Stimulated activated CD8-positive, alpha-beta memory T cell treated with anti-CD3 and anti-CD28 coated beads, Interleukin-7, amount 100 ng/mL, for 24 hours (primary cell): ENCODE results near the gene RPAIN.

Experiments used
- DNase-seq: peaks from one replicate; pipeline ENCODE4 v3.0.0-alpha.2; 2020; ENCODE audit warnings: low read depth

Gene RPAIN, protein sequence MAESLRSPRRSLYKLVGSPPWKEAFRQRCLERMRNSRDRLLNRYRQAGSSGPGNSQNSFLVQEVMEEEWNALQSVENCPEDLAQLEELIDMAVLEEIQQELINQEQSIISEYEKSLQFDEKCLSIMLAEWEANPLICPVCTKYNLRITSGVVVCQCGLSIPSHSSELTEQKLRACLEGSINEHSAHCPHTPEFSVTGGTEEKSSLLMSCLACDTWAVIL

DNA sequence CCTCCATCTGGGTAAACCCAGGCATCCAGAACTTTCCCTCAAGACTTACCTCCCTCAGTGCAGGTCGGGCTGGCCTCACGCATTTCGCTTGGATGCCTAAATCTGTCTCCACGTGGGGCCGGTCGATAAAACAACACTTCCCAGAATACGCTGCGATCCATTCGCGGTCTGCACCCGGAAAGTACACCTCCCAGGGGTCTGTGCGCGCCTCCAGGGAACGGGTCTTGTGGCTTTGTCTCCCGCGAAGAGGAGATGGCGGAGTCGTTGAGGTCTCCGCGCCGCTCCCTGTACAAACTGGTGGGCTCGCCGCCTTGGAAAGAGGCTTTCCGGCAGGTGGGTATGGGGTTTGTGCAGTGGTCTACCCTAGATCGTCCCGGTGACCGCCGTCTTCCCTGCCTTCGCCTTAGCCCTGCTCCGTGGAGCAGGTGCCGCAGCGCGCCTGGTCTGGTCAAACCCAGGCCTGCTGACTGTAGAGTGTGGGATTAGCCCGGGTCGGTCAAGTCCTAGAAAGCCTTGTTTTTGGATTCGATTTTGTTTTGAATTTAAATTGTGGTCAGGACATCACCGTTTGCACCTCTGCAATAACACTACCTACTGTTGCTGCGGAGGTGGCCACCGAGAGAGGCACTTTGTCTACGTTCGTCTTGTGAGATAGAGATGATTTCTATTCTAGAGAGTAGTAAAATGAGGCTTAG, at the start of gene RPAIN:
TSS of gene RPAIN (plus strand) at position 224 of the 695 bp plus-strand sequence. CDS start at position 253, 29 bp downstream.
- peak; percentile 72 for DNase-seq

DNA sequence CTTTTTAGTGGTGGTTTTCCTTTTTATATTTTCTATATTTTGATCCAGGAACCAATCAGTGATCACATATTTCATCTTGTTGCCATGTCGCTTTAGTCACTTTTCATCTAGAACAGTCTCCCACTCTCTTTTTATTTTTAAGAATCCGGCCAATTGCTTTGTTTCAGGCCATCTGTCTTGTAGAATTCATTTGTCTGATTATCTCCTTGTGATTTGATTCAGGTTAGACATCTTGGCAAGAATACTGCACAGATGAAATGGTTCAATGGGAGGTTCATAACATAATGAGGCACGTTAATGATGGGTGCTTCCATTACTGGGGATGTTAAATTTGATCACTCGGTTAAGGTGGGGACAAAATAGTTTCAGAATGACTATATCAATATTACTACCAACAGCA, 49.6 kb upstream of the RPAIN start:
- DNase-seq: no peak

DNA sequence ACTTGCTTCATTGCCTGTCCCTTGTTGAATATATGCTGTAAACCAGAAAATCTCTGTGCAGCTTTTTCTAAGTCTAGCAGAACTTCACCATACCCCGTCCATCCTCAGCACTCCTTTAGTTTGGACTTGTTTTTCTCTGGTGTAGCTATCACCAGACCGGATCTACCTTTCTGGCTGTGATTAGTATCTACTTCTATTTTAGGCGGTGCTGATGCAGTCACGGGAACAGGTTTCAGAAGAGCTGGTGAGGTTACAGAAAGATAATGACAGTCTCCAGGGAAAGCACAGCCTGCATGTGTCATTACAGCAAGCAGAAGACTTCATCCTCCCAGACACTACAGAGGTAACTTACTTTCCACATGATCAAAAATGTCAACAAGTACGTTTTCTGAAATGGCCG, 46.9 kb upstream of the RPAIN start:
- no peak for DNase-seq

DNA sequence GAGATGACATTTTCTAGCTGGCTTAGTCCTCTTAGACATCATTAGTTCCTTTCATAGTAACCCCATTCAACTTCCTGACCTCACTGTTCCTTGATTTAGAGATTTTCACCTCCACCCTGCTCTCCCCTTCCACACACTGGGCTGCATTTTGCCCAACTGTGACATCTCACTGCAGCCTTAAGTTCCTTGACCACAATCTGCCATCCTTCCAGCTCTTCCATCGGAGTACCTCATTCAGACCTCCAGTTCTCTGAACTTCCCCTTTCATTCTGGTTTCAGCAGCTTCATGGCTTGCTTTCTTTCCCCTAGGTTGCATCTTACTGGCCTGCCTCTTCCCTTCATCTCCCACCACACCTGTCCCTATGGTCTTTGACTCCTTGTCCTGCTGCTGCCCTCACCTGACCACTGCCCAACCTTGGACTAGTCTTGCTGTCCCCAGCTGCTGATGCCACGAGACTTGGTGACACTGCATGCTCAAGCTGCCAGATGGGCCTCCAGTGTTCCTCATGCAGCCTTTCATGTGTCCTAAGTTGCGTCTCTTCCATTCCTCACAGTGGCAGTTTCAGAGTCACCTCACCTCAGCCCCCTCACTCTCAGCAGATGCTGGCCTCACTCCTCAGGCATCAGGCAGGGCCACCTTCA, 41.3 kb upstream of the RPAIN start:
- no peak for DNase-seq

DNA sequence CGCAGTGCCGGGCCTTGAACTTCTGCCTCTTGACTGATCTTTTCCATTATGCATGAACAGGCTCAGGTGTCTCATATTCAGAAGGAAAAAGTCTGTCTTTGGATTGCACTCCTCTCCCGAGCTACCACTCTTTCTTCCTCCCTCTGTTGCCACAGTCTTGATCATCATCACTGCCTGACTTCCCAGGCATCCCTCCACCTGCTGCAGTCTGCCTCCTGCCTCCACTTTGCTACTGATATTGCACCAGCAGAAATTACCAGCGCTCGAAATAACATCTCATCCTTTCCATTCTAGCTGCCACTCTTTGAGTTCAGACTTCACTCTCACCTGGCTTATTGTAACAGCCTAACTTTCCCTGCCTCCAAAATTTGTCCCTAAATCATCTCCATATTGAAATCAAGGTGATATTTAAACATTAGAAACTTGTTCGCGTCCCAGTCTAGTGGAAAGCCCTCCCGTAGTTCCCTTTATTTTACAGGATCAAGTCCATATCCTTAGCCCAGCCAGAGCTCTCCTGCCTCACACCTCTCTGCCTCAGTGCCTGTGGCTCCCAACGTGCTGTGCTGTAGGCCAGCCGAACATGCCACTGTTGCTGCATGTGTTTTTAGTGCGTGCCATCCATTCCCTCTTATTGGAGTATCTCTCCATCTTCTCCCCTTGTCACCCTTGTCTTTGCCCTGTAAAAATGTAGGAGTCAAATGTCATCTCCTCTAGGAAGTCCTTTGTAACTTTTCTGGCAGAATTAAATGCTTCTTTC, 40.5 kb upstream of the RPAIN start:
- DNase-seq: no peak

DNA sequence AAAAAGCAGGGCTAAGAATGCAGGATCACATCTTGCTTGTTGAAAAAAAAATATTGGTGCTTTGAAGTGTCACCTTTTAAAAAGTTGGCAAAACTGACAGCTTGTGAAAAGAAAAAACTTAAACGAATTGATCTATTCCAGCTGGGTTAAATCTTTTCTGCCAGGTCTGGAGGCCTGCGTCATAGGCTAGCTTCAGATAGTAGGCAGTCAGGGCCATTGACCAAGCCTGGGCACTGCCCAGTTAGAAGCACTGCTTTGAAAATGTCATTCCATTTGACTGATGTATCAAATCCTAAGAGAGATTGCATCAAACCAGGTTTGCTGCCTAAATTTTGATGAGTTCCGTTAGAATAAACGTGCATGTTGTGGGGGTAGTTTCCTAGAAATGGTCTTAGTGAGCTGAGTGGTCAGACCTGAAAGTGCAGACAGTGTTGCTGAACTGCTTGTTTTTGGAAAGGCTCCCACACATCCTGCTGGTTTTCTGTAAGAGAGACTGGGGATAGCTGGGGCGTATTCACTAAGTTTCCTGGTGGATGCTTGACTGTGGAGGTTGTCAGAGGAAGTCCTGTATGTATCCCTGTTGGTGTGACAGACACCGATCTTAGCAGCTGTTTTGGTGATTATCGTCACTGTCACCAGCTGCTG, 39.4 kb upstream of the RPAIN start:
- no peak for DNase-seq

DNA sequence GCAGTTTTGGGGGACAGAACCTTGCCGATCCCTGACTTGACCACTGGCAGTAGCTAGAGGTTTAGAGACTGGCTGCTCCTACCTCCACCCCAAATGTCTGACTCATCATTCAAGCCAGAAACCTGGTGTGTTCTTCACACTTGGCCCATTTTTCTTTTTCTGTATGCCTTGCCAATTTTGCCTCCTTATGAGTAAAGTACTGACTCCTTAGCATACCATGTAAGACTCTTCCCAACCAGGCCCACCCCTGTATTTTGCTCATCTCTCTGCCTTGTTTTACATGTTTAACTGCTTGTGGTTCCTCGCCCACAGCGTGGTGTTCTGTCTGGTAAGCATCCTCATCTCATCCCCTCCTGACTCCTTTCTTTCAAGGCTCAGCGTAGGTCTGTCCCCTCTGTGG, 38.4 kb upstream of the RPAIN start:
- no peak for DNase-seq

DNA sequence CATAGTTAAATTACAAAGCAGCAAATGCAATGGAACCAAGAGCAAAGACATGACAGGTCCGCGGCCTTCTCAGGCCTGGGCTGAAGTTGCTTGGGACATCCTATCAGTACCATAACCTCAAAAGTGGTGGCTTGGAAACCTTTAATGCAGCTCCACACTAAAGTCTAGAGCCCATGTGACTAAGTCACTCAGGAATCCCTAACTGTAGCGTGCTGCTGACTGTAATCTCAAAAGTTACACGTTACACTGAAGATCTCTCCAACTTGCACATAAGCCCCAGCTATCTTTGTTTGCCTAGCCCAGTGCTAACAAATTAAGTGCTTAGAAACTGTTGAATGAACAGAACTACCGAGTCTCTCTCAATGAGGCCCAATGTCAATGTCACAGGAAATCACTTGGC, 28.3 kb upstream of the RPAIN start:
- DNase-seq: no peak

DNA sequence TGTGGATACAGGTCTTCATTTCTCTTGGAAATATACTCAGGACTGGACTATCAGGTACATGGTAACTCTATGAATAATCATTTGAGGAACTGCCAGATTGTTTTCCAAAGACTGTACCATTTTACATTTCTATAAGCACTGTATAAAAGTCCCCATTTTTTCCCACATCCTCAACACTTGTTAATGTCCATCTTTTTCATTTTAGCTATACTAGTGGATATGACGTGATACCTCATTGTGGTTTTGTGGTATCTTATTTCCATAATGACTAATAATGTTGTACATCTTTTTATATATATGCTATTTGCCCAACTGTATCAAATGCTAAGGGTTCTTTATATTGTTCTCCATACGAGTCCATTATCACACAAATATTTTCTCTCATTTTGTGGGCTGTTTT, 23.4 kb upstream of the RPAIN start:
- DNase-seq: no peak

DNA sequence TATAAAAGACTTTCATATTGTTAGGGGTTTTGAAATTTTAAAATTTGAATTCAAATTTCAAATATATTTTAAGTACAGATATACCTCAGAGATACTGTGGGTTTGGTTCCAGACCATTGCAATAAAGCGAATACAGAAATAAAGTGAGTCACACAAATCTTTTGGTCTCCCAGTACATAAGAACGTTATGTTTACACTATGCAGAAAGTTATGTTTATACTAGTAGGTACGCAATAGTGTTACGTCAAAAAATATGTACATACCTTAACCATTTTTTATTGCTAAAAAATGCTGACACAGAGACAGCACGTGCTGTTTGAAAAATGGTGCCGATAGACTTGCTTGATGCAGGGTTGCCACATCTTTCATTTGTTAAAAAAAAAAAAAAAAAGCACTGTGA, 20.2 kb upstream of the RPAIN start:
- no peak for DNase-seq

DNA sequence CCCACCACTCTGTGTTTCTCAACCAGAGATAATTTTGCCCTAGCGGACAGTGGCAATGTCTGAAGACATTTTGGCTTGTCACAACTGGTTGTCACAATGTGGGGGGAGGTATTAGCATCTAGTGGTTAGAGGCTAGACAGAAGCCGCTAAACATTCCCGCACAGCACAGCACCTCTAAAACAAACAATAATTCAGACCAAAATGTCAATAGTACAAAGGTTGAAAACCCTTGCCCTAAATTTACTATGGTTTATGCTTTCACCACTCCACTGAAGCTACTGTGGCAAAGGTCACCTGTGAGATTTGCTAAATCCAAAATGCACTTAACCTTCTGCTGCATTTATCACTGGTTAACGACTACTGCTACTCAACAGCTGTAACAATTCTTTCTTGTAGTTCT, 14.6 kb upstream of the RPAIN start:
- DNase-seq: no peak

DNA sequence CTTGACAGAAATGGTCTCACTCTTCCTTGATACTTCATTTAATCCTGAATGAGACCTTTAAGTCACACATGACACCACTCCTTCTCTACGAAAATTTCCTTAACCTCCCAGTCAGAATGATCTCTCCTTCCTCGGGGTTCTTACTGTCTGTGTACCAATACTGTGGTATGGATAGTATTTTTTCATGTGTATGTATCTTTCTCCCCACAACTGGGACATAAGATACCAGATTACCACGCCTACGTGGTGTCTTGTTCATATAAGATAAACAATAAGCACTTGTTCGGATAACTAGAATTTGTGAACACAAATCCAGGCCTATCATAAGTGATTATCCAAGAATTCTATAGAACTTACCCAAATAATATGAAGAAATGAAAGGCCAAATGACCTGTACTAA, 11.8 kb upstream of the RPAIN start:
- DNase-seq: no peak

DNA sequence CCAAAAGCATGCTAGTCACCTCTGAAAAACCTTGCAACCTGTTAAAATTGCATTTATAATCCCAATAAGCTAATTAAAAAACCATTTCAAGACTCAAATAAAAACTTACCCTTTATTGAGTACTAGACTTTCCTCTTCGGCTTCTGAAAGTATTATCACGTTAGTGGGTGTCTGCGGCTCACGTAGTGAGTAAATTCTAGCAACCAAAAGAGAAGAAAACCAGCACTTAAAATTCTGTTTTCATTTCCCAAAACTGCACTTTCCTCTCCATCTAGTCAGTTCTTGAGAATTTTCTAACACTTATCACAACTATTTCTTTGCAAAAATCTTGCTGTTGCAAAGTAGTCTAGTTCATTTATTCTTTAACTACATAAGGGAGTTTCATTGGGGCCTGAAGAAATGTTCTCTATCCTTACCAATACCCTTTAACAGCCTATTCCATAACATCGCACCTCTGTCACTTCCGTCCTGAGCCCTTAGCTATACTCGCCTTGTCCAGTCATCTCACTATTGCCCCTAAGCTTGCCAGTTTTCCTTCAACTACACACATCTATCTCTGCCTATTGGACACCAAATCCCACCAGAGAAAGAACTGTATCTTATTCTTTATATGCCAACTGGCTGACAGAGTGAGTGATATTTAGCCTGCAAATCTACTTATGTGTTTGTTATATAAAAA, 9.2 kb upstream of the RPAIN start:
- DNase-seq: no peak

DNA sequence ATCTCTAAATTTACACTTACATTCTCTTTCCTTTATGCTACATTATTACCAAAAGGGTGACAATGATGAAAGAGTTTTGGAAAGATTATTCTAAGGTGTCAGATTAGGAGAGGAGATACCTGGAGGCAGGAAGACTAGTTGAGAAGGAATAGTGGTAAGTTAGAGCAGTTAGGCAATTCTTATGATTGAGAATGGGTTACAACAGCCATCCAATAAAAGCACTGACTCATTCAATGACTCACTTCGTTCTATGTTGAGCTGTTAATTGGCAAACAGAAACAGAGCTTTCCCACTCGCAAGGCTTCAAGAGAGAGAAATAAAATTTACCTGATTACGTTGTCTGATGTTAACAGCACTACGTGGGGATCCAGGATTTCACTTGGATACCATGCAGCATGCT, 6.3 kb upstream of the RPAIN start:
- DNase-seq: no peak

DNA sequence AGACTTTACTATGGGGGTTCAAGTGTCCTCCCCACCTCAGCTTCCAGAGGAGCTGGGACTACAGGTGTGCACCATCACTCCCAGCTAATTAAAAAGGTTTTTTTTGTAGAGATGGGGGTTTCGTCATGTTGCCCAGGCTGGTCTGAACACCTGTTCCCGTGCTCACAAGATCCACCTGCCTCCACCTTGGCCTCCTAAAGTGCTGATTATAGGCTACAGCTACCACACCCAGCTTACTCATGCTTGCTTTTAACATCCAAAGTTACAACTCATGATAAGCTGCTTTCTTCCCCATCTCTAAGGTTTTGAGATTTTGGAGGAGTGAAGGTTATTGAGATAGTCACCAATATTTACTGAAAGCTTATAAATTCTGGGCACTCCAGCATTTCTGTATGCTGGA, 3.1 kb upstream of the RPAIN start:
- DNase-seq: no peak

DNA sequence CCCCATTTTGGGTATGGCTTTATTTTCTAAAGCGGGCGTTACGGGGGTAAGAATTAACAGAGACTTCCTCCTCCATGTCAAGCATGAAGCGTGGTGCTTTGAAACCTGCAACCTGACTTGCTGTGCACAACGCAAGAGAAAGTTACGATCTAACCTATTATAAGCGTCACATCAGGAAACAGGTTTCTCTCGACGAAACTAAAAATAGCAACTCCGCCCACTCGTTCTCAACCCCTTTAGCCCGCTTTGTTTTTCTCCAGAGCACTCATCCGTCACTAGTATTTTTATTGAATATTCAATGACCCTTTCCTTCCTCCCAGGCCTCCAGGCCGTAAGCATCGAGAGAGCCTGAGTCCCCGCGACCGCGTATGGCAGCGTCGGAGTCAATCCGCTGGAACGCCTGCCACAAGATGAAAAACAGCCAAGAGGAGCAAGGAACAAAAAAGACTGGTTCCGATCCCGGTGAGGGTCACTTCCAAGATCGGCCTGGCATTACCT, 1.1 kb upstream of the RPAIN start:
- DNase-seq: peak; percentile 21

DNA sequence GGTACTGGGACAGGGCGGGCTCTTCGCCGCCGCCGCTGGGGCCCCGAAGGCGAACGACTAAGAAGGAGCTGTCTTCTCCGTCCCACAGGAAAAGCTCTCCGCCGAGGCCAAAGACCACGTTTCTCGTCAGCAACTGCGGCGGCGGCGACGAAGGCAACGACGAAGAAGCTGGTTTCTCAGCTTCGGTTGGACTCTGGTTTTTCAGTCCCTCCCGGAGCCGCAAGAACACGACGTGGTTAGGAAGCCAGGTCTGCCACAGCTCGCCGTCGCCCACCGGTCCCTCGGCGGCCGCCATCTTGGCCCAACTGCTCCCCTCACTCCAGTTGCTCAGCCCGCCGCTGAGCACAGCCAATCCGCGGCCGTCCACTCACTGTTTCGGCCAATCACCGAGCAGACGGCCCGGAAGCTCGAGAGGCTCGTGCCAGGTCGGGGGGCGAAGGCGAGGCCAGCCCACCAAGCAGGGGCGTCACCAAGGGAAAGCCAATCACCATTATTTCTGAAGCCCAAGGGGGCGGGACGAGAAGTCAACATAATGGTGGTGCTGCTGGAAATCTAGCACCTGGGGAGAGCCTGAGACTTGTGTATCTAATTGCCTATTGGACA, 525 bp upstream of the RPAIN start, which contains the start of gene NUP88:
TSS of gene NUP88 (minus strand) at position 307 of the 603 bp plus-strand sequence. CDS start at position 295, 12 bp downstream.
- DNase-seq: peak; percentile 88

DNA sequence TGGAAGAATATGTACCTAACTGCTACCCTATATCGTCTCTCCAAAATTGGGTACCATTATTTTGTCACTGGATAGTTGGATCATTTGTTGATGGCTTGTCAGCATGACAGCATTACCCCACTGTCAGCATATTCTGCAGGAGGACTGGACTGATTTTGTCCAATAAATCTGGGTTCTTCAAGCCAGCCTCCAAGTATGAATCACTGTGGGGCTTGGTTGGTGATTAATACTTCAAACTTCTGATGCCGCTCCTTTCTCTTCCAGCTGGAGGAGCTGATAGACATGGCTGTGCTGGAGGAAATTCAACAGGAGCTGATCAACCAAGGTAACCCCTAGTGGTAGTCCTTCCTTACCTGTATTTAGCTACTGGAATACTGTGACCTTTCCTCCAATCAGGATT, 2.5 kb downstream of the RPAIN start:
- no peak for DNase-seq

DNA sequence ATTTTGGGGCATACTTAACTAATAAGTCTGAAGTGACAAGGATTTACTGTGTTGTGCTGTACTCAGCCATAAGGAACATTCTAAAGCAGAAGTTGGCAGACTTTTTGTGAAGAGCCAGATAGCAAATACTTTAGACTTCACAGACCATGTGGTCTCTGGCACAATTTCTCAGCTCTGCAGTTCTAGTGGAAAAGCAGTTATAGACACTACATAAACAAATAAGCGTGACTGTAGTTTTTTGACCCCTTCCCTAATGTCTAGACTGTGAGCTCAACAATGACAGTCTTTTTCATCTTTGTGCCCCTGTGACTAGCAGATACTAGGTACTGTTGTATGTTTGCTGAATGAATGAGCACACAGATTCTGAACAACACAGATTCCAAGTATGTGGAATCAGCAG, 4.9 kb downstream of the RPAIN start:
- DNase-seq: no peak

DNA sequence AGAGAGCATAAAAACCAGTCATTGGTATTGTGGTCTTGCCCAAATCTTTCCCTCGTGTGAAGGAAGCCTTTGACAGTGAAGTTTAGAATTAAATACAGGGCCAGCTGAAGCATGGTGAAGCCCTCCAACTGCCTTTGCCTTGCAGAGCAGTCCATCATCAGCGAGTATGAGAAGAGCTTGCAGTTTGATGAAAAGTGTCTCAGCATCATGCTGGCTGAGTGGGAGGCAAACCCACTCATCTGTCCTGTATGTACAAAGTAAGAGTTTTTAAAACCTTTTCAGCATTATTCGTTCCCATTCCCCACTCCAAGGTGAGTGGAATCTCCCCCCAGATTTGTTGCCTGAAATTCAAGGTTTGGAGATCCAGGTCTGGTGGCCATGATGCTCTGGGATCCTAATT, 5.8 kb downstream of the RPAIN start:
- no peak for DNase-seq
